ENCODE data around the gene GATA3.
A peak's percentile ranks its signal among the peaks of the same experiment; 100 is the strongest.

Gene GATA3

GRCh38 chr10:8064436-8064835, 9.9 kb downstream of the GATA3 start:
- no peak overlapping the region for H3K9ac ChIP-seq
- H3K4me1 ChIP-seq, result no peaks in the 10 kb centered on the region
- H3K36me3 ChIP-seq (ENCODE audit: control insufficient read depth, insufficient read depth, low read length), result peaks cover 12% of the 10 kb centered on the region
- no peak for TF ChIP-seq CTCF (IDR thresholded peaks at IDR 0.05)
- peaks cover 48% of the 10 kb centered on the region for H3K79me2 ChIP-seq
- no peaks in the 10 kb centered on the region for H3K27me3 ChIP-seq (ENCODE audit: control insufficient read depth, insufficient read depth, low read length)
- H3K9me3 ChIP-seq (ENCODE audit: control insufficient read depth, low read length), result no peaks in the 10 kb centered on the region
- peak overlapping the region; percentile 79 for H3K4me3 ChIP-seq (ENCODE audit: low read depth, low read length)
- peak overlapping the region; percentile 88 for H3K4me2 ChIP-seq (ENCODE audit: low read length)
- H3K27ac ChIP-seq, result peak overlapping the region; percentile 98
- H2AFZ ChIP-seq, result no peak overlapping the region

- peak overlapping the region; percentile 36 for H3K4me2 ChIP-seq (ENCODE audit: low read length)
- no peaks in the 10 kb centered on the region for H3K27me3 ChIP-seq (ENCODE audit: control insufficient read depth, insufficient read depth, low read length)
- H3K4me3 ChIP-seq (ENCODE audit: low read depth, low read length), result peak overlapping the region; percentile 79
- peak overlapping the region; percentile 98 for H3K27ac ChIP-seq
- H3K79me2 ChIP-seq, result peaks cover 37% of the 10 kb centered on the region
- H3K9ac ChIP-seq, result no peak overlapping the region
- H3K36me3 ChIP-seq (ENCODE audit: control insufficient read depth, insufficient read depth, low read length), result peaks cover 9% of the 10 kb centered on the region
- no peaks in the 10 kb centered on the region for H3K9me3 ChIP-seq (ENCODE audit: control insufficient read depth, low read length)
- no peak overlapping the region for H2AFZ ChIP-seq
- TF ChIP-seq CTCF (IDR thresholded peaks at IDR 0.05), result no peak
- no peaks in the 10 kb centered on the region for H3K4me1 ChIP-seq
Measured at GRCh38 chr10:8065651-8066050, 11.2 kb downstream of the GATA3 start.

GRCh38 chr10:8066124-8066523, 11.6 kb downstream of the GATA3 start:
- H2AFZ ChIP-seq, result no peak overlapping the region
- H3K4me1 ChIP-seq, result no peaks in the 10 kb centered on the region
- TF ChIP-seq CTCF (IDR thresholded peaks at IDR 0.05), result no peak
- H3K9me3 ChIP-seq (ENCODE audit: control insufficient read depth, low read length), result no peaks in the 10 kb centered on the region
- no peaks in the 10 kb centered on the region for H3K27me3 ChIP-seq (ENCODE audit: control insufficient read depth, insufficient read depth, low read length)
- peak overlapping the region; percentile 36 for H3K4me2 ChIP-seq (ENCODE audit: low read length)
- H3K9ac ChIP-seq, result no peak overlapping the region
- peak overlapping the region; percentile 79 for H3K4me3 ChIP-seq (ENCODE audit: low read depth, low read length)
- peaks cover 9% of the 10 kb centered on the region for H3K36me3 ChIP-seq (ENCODE audit: control insufficient read depth, insufficient read depth, low read length)
- H3K79me2 ChIP-seq, result peaks cover 32% of the 10 kb centered on the region
- peak overlapping the region; percentile 98 for H3K27ac ChIP-seq

GRCh38 chr10:8066797-8067196, 12.3 kb downstream of the GATA3 start:
- H3K9me3 ChIP-seq (ENCODE audit: control insufficient read depth, low read length), result no peaks in the 10 kb centered on the region
- H3K4me3 ChIP-seq (ENCODE audit: low read depth, low read length), result peak overlapping the region; percentile 79
- H3K4me1 ChIP-seq, result peaks cover 2% of the 10 kb centered on the region
- peaks cover 31% of the 10 kb centered on the region for H3K79me2 ChIP-seq
- H3K27me3 ChIP-seq (ENCODE audit: control insufficient read depth, insufficient read depth, low read length), result no peaks in the 10 kb centered on the region
- TF ChIP-seq CTCF (IDR thresholded peaks at IDR 0.05), result no peak
- H3K4me2 ChIP-seq (ENCODE audit: low read length), result peak overlapping the region; percentile 36
- no peak overlapping the region for H3K9ac ChIP-seq
- H3K27ac ChIP-seq, result peak overlapping the region; percentile 98
- peaks cover 8% of the 10 kb centered on the region for H3K36me3 ChIP-seq (ENCODE audit: control insufficient read depth, insufficient read depth, low read length)
- no peak overlapping the region for H2AFZ ChIP-seq

GRCh38 chr10:8069108-8069507, 14.6 kb downstream of the GATA3 start:
- no peaks in the 10 kb centered on the region for H3K9me3 ChIP-seq (ENCODE audit: control insufficient read depth, low read length)
- H3K36me3 ChIP-seq (ENCODE audit: control insufficient read depth, insufficient read depth, low read length), result peaks cover 4% of the 10 kb centered on the region
- peaks cover 16% of the 10 kb centered on the region for H3K79me2 ChIP-seq
- H2AFZ ChIP-seq, result no peak overlapping the region
- peak overlapping the region; percentile 79 for H3K4me3 ChIP-seq (ENCODE audit: low read depth, low read length)
- H3K4me2 ChIP-seq (ENCODE audit: low read length), result peak overlapping the region; percentile 73
- H3K4me1 ChIP-seq, result peaks cover 7% of the 10 kb centered on the region
- no peak overlapping the region for H3K9ac ChIP-seq
- no peak for TF ChIP-seq CTCF (IDR thresholded peaks at IDR 0.05)
- peak overlapping the region; percentile 98 for H3K27ac ChIP-seq
- no peaks in the 10 kb centered on the region for H3K27me3 ChIP-seq (ENCODE audit: control insufficient read depth, insufficient read depth, low read length)
